Measurements from ENCODE around the gene SRMS.

The SRMS gene

DNA sequence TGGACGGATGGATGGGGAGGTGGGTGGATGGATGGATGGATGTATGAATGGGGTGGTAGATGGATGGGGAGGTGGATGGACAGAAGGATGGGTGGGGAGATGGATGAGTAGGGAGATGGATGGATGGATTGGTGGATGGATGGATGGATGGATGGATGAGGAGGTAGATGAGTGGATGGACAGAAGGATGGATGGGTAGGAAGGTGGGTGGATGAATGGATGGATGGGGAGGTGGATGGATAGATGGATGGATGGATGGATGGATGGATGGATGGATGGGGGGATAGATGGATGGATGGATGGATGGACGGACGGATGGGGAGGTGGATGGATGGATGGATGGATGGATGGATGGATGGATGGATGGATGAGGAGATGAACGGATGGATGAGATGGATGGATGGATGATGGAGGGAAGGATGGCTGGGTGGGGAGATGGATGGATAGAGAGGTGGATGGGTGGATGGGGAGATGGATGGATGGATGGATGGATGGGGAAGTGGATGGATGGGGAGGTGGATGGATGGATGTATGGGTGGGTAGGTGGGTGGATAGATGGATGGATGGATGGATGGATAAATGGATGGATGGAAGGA lies 55.8 kb downstream of the SRMS start:
- H3K36me3 Mint-ChIP-seq (ENCODE audit: insufficient read depth) = no peaks in the 10 kb centered on the region
- H3K27me3 Mint-ChIP-seq = peaks cover 12% of the 10 kb centered on the region
- DNase-seq (ENCODE audit: low spot score in 2 of 2) (no peak), ATAC-seq (replicated peaks; ENCODE audit: extremely low read depth, poor library complexity, severe bottlenecking) (no peak)
- H3K4me1 Mint-ChIP-seq = no peaks in the 10 kb centered on the region
- no peak overlapping the region for H3K4me3 Mint-ChIP-seq
- no peak overlapping the region for H3K27ac Mint-ChIP-seq (ENCODE audit: low read depth)
- H3K9me3 Mint-ChIP-seq = no peaks in the 10 kb centered on the region

DNA sequence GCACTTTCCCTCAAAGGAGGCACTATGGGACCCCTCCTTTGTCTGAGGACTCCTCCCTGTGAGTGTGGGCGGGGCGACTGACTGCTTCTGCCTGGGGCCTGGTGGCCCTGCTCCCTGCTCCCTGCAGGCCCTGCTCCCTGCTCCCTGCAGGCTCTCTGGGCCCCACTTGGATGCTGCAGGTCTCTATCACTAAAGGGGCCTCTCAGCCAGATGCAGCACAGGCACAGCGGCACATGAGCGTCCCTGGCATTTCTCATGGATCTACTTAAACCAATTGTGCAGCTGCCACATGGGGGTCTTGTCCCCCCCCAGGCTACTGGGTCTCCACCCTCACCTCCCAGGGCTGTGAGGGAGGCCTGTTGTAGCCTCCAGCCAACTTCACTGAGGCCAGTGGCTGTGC lies 56.5 kb downstream of the SRMS start:
- Mint-ChIP-seq H3K4me1 (no peaks in the 10 kb centered on the region), H3K36me3 (ENCODE audit: insufficient read depth) (no peaks in the 10 kb centered on the region), H3K4me3 (no peak overlapping the region), H3K27ac (ENCODE audit: low read depth) (no peak overlapping the region), H3K27me3 (peaks cover 18% of the 10 kb centered on the region), H3K9me3 (no peaks in the 10 kb centered on the region)
- DNase-seq (ENCODE audit: low spot score in 2 of 2) (no peak), ATAC-seq (replicated peaks; ENCODE audit: extremely low read depth, poor library complexity, severe bottlenecking) (no peak)

Measured in central memory CD8-positive, alpha-beta T cell (primary cell).